H1 (cell line): Measurements from ENCODE around the gene EPHA1. TPM values are rescaled to one million over a fixed set of nuclear protein-coding genes. Genes with fewer than 3 reads are reported as not detected.

ENCODE experiments used
- CTCF ChIA-PET: fragments of 300-600 bp; sonication (Branson Sonifier 250); formaldehyde crosslinking; loops from one replicate; lab custom pipeline; 2021; ENCODE audit not compliant: partially characterized antibody; lab: Charles Lee
- POLR2A ChIA-PET: fragments of 300-600 bp; sonication (Branson Sonifier 250); formaldehyde crosslinking; loops from one replicate; lab custom pipeline; 2021; ENCODE audit warnings: inconsistent platforms; ENCODE audit not compliant: partially characterized antibody; lab: Charles Lee
- DNase-seq, 2 experiments: peaks; one replicate each; pipeline versions ENCODE4 v3.0.0 to v3.0.0-alpha.2; 2010 to 2022; ENCODE audit warnings: low spot score in 2 of 2, low read depth in 1 of 2, mixed read lengths in 1 of 2
- FAIRE-seq: peaks from 2 replicates; lab custom pipeline; 2011; peaks lifted over from hg19 to GRCh38; lab: Jason Lieb, UNC
- H2AFZ ChIP-seq: 2 replicates; pipeline ENCODE4 v1.8.1; 2012; ENCODE audit warnings: low read length, inconsistent platforms
- H2AK5ac ChIP-seq: 2 replicates; pipeline ENCODE4 v1.6.1; 2013; ENCODE audit warnings: low read depth, low read length
- H2BK120ac ChIP-seq: replicated peaks from 2 replicates; pipeline ENCODE3; 2013; ENCODE audit warnings: low read depth, low read length, inconsistent platforms
- H2BK12ac ChIP-seq: 2 replicates; pipeline ENCODE4 v1.6.1; 2013; ENCODE audit warnings: low read depth, low read length
- H2BK15ac ChIP-seq: 2 replicates; pipeline ENCODE4 v1.6.1; 2013; ENCODE audit warnings: low read length
- H2BK20ac ChIP-seq: 2 replicates; pipeline ENCODE4 v1.6.1; 2013; ENCODE audit warnings: low read length
- H2BK5ac ChIP-seq: 2 replicates; pipeline ENCODE4 v1.6.1; 2013; ENCODE audit warnings: low read depth, low read length
- H3K14ac ChIP-seq: 2 replicates; pipeline ENCODE4 v1.6.1; 2013; ENCODE audit warnings: inconsistent platforms; ENCODE audit not compliant: insufficient read length
- H3K18ac ChIP-seq: 2 replicates; pipeline ENCODE4 v1.6.1; 2013; ENCODE audit warnings: low read length; ENCODE audit errors: extremely low read depth
- H3K23ac ChIP-seq: 2 replicates; pipeline ENCODE4 v1.6.1; 2013; ENCODE audit warnings: inconsistent platforms; ENCODE audit not compliant: insufficient read length
- H3K23me2 ChIP-seq: 2 replicates; pipeline ENCODE4 v1.6.1; 2013; ENCODE audit warnings: low read depth, low read length
- H3K27ac ChIP-seq: 2 replicates; pipeline ENCODE4 v1.6.1; 2011; ENCODE audit warnings: low read depth, low read length, inconsistent platforms
- H3K27me3 ChIP-seq, 4 experiments: replicated peaks in 1 of 4; 1 replicate in 1 of 4; 2 replicates in 3 of 4; pipeline versions ENCODE4 v1.6.1 to v1.8.1; 2011 to 2013; ENCODE audit warnings: low read length in 3 of 4, mild to moderate bottlenecking in 3 of 4, inconsistent platforms in 2 of 4, mixed read lengths in 2 of 4, moderate library complexity in 1 of 4; ENCODE audit not compliant: control insufficient read depth in 3 of 4, insufficient read depth in 3 of 4; ENCODE audit errors: extremely low read depth in 1 of 4
- H3K36me3 ChIP-seq, 4 experiments: 2 replicates each; pipeline versions ENCODE4 v1.6.1 to v1.8.1; 2011 to 2013; ENCODE audit warnings: mild to moderate bottlenecking in 4 of 4, low read length in 3 of 4, moderate library complexity in 2 of 4, control low read depth in 1 of 4, inconsistent platforms in 1 of 4; ENCODE audit not compliant: insufficient read depth in 4 of 4, control insufficient read depth in 2 of 4
- H3K4ac ChIP-seq: replicated peaks from 2 replicates; pipeline ENCODE3; 2013; ENCODE audit warnings: low read length, low read depth, mixed read lengths, inconsistent platforms; ENCODE audit not compliant: insufficient read length
- H3K4me1 ChIP-seq, 4 experiments: replicated peaks in 1 of 4; 1 replicate in 1 of 4; 2 replicates in 3 of 4; pipeline versions ENCODE4 v1.6.1 to v1.8.1; 2011 to 2013; ENCODE audit warnings: low read length in 3 of 4, inconsistent platforms in 2 of 4, mixed read lengths in 1 of 4; ENCODE audit not compliant: insufficient read depth in 4 of 4, control insufficient read depth in 3 of 4
- H3K4me2 ChIP-seq, 2 experiments: 2 replicates each; pipeline versions ENCODE4 v1.6.1 to v1.8.1; 2011 to 2013; ENCODE audit warnings: low read depth in 2 of 2, low read length in 2 of 2, control low read depth in 1 of 2, inconsistent platforms in 1 of 2, mild to moderate bottlenecking in 1 of 2; ENCODE audit not compliant: insufficient read depth in 1 of 2
- H3K4me3 ChIP-seq, 4 experiments: fragments of 200-600, 300-600 bp in 1 of 4; sonication (generic), shearing (Covaris generic), sonication (Bioruptor Twin) in 1 of 4; 2 replicates each; pipeline versions ENCODE4 v1.5.1 to v1.8.1; 2011 to 2016; ENCODE audit warnings: low read length in 4 of 4, low read depth in 3 of 4, control low read depth in 2 of 4, inconsistent platforms in 2 of 4, mild to moderate bottlenecking in 2 of 4, mixed read lengths in 1 of 4, moderate library complexity in 1 of 4; ENCODE audit not compliant: insufficient read depth in 2 of 4; ENCODE audit errors: extremely low read depth in 1 of 4
- H3K56ac ChIP-seq: replicated peaks from 2 replicates; pipeline ENCODE3; 2013; ENCODE audit warnings: low read depth, mild to moderate bottlenecking, mixed read lengths, low read length, inconsistent platforms; ENCODE audit not compliant: insufficient read length
- H3K79me1 ChIP-seq: 2 replicates; pipeline ENCODE4 v1.6.1; 2013; ENCODE audit warnings: low read depth, low read length, control low read depth
- H3K79me2 ChIP-seq, 2 experiments: 2 replicates each; pipeline versions ENCODE4 v1.6.1 to v1.8.1; 2012 to 2013; ENCODE audit warnings: low read length in 2 of 2, mild to moderate bottlenecking in 2 of 2, inconsistent platforms in 1 of 2; ENCODE audit not compliant: insufficient read depth in 2 of 2, control insufficient read depth in 1 of 2
- H3K9ac ChIP-seq, 4 experiments: replicated peaks in 1 of 4; 1 replicate in 1 of 4; 2 replicates in 3 of 4; pipeline versions ENCODE4 v1.6.1 to v1.8.1; 2011 to 2013; ENCODE audit warnings: low read depth in 3 of 4, low read length in 3 of 4, control low read depth in 2 of 4, mild to moderate bottlenecking in 2 of 4, moderate library complexity in 2 of 4, inconsistent platforms in 1 of 4; ENCODE audit errors: extremely low read depth in 1 of 4
- H3K9me3 ChIP-seq, 2 experiments: 2 replicates each; pipeline versions ENCODE4 v1.6.1 to v1.8.1; 2012 to 2013; ENCODE audit warnings: mild to moderate bottlenecking in 2 of 2, moderate library complexity in 2 of 2, control low read depth in 1 of 2, inconsistent platforms in 1 of 2, low read depth in 1 of 2, low read length in 1 of 2, mixed read lengths in 1 of 2; ENCODE audit not compliant: insufficient read depth in 2 of 2
- H4K20me1 ChIP-seq, 2 experiments: replicated peaks in 1 of 2; 2 replicates each; pipeline versions ENCODE3 to v1.8.1; 2011 to 2013; ENCODE audit warnings: inconsistent platforms in 2 of 2, low read length in 2 of 2, mild to moderate bottlenecking in 1 of 2; ENCODE audit not compliant: insufficient read depth in 2 of 2, control insufficient read depth in 1 of 2
- H4K5ac ChIP-seq: 2 replicates; pipeline ENCODE4 v1.6.1; 2013; ENCODE audit warnings: low read length, low read depth, mixed read lengths, inconsistent platforms; ENCODE audit not compliant: insufficient read length
- H4K8ac ChIP-seq: 2 replicates; pipeline ENCODE4 v1.8.0; 2013; ENCODE audit warnings: mild to moderate bottlenecking, moderate library complexity, low read length, inconsistent platforms; ENCODE audit not compliant: insufficient read depth; ENCODE audit errors: extremely low read depth
- H4K91ac ChIP-seq: replicated peaks from 2 replicates; pipeline ENCODE3; 2013; ENCODE audit warnings: low read length, mixed read lengths, inconsistent platforms; ENCODE audit not compliant: insufficient read length
- ASH2L ChIP-seq: fragments of 200-600, 300-600 bp; sonication (generic); IDR thresholded peaks from one replicate; pipeline ENCODE4 v1.7.1; 2017; ENCODE audit warnings: low read length
- BCL11A ChIP-seq, 2 experiments: IDR thresholded peaks; one replicate each; pipeline ENCODE4 v1.6.1; 2011; ENCODE audit warnings: low read depth in 2 of 2, low read length in 2 of 2, mild to moderate bottlenecking in 2 of 2
- CBX5 ChIP-seq: fragments of 300-800, 300-1000 bp; sonication (generic); IDR thresholded peaks from 2 replicates; pipeline ENCODE4 v1.7.1; 2016; ENCODE audit warnings: antibody characterized with exemption, low read length, low read depth
- JUN ChIP-seq: IDR thresholded peaks from 2 replicates; pipeline ENCODE4 v1.6.1; 2011; ENCODE audit warnings: low read depth, mild to moderate bottlenecking, improper control_type of control experiment, low read length
- PHF8 ChIP-seq: fragments of 200-600 bp; sonication (generic); conservative IDR thresholded peaks from 2 replicates; pipeline ENCODE4 v1.7.1; 2012; ENCODE audit warnings: low read depth, mild to moderate bottlenecking, inconsistent platforms, low read length, moderate library complexity
- SAP30 ChIP-seq: fragments of 300-600 bp; sonication (generic); IDR thresholded peaks from 2 replicates; pipeline ENCODE4 v1.7.1; 2012; ENCODE audit warnings: low read length, moderate library complexity, mild to moderate bottlenecking, inconsistent platforms; ENCODE audit not compliant: insufficient read depth, insufficient replicate concordance
- SIRT6 ChIP-seq: IDR thresholded peaks from one replicate; pipeline ENCODE4 v1.7.1; 2012; ENCODE audit warnings: low read length, inconsistent platforms
- SIX5 ChIP-seq: IDR thresholded peaks from 2 replicates; pipeline ENCODE4 v1.6.1; 2011; ENCODE audit warnings: mild to moderate bottlenecking, low read depth, low read length
- SP2 ChIP-seq: IDR thresholded peaks from 2 replicates; pipeline ENCODE4 v1.6.1; 2012; ENCODE audit warnings: mild to moderate bottlenecking, low read length, inconsistent platforms
- SUZ12 ChIP-seq: fragments of 200-600 bp; sonication (generic); IDR thresholded peaks from 2 replicates; pipeline ENCODE4 v1.6.1; 2012; ENCODE audit warnings: mild to moderate bottlenecking, inconsistent platforms, low read length, moderate library complexity, mixed read lengths
- YY1 ChIP-seq: IDR thresholded peaks from 2 replicates; pipeline ENCODE4 v1.6.1; 2011; ENCODE audit warnings: low read depth, mild to moderate bottlenecking, low read length
- WGBS, 2 experiments: shearing (Covaris generic) in 1 of 2; methylation state at CpG; one replicate each; pipeline versions ENCODE4 v1.1.6 to v1.1.7; 2013 to 2015; ENCODE audit warnings: low lambda C conversion rate in 2 of 2, mixed read lengths in 2 of 2, inconsistent platforms in 1 of 2, low coverage in 1 of 2, missing lambda C conversion rate in 1 of 2; ENCODE audit not compliant: insufficient replicate concordance in 2 of 2, insufficient coverage in 1 of 2, insufficient read length in 1 of 2; ENCODE audit errors: extremely low coverage in 1 of 2, missing lambda C conversion rate in 1 of 2; 5-methylcytosine and 5-hydroxymethylcytosine counted together
- polyA plus RNA-seq, 7 experiments: library from polyadenylated mRNA; depleted of rRNA in 3 of 7; stranded (reverse) in 5 of 7; unstranded in 2 of 7; fragments of >200 nt in 5 of 7; fragments of 200-250 nt in 2 of 7; gene quantifications; 1 replicate in 5 of 7; 2 replicates in 1 of 7; 4 replicates in 1 of 7; pipeline versions ENCODE4 v1.2.1 to v1.2.3, GENCODE V29; 2011 to 2013; ENCODE audit warnings: missing spikeins in 2 of 7, mixed read lengths in 2 of 7
- total RNA-seq: library from RNA; stranded (reverse); fragmentation: NEBNext Ultra II Directional; extraction: Animal tissue kit (Norgen Biotek cat#: 25700); gene quantifications from 2 replicates; pipeline ENCODE4 v1.2.1, GENCODE V29; 2021
- TF ChIP-seq, protein P1 (sequence below): IDR thresholded peaks from 2 replicates; pipeline ENCODE4 v1.6.1; 2011; ENCODE audit warnings: low read depth, mild to moderate bottlenecking, low read length; ENCODE audit not compliant: insufficient read depth

The EPHA1 gene
- total and polyA plus RNA-seq, 2 of the 8 experiments (the other 6 are each of a cell fraction or from before 2014, with no cell fraction given) = 86.5 to 133 TPM

DNA sequence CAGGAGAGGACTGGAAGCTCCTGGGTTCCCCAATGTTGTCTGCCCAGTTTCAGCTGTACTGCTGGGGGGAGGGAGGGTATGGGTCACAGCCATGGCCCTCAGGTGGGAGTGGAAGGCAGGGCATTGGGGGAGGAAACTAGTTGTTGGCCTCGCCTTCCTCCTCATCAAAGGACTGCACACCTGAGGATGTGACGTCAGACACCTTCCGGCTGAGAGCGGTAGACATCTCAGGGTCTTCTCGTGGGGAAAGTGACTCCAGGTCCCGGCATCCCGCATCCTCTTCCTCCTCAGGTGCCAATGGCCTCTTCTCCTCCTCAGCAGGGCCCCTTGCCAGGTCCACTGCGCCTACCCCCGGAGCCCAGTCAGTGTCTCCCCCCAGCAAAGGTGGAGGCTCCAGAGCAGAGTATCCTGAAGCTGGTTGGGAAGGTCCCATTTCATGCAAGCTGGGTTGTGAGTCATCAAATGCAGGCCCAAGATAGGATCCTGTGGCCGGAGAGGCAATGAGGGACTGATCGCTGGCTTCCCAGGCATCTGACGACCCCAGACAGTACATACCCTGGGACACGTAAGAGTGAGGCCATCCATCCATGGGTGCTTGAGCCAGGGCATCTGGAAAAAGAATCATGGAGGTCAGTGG is 52.1 kb downstream of the EPHA1 start:
- Histone ChIP-seq H3K9me3 (no peaks in the 10 kb centered on the region), H4K91ac (no peak overlapping the region), H3K79me2 (no peaks in the 10 kb centered on the region), H2AFZ (no peak overlapping the region), H2BK120ac (no peak overlapping the region), H4K20me1 (no peaks in the 10 kb centered on the region), H3K4me1 (peaks cover 2 to 10% (median 6%) of the 10 kb centered on the region in 4 experiments; a peak in 6 of 7 replicates), H3K4ac (no peak overlapping the region), H3K4me3 (no peak overlapping the region; a peak in 1 of 8 replicates), H3K4me2 (no peak overlapping the region), H3K56ac (no peak overlapping the region), H4K5ac (no peak overlapping the region), H3K23ac (no peak overlapping the region), H2BK20ac (no peak overlapping the region), H3K23me2 (peaks cover 10% of the 10 kb centered on the region; the same call in 1 of the 2 replicates), H2BK15ac (no peak overlapping the region), H2BK12ac (no peak overlapping the region), H2BK5ac (no peak overlapping the region; the same call in 1 of the 2 replicates), H3K14ac (no peak overlapping the region), H3K18ac (no peak overlapping the region), H3K79me1 (no peaks in the 10 kb centered on the region), H2AK5ac (no peak overlapping the region), H4K8ac (no peak overlapping the region), H3K36me3 (peaks cover 2 to 35% (median 16%) of the 10 kb centered on the region in 4 experiments; a peak in 6 of 8 replicates), H3K27ac (no peak overlapping the region), H3K9ac (no peak overlapping the region), H3K27me3 (no peaks in the 10 kb centered on the region)
- POLR2A ChIA-PET = interaction anchor here (0.9 to 5.5 kb wide), 11 partner anchors 10 to 68 kb away, joined by 3 to 39 read pairs (median 3); partner anchors contain the start of gene CASP2
- TF ChIP-seq CBX5 (no peak), ASH2L (no peak), SAP30 (no peak), BCL11A (IDR thresholded peaks at IDR 0.05; ENCODE audit: low read depth in 2 of 2, low read length in 2 of 2) (no peak), SUZ12 (no peak), YY1 (no peak), SIX5 (no peak), SP2 (no peak), SIRT6 (no peak), JUN (no peak), PHF8 (no peak)
- TF ChIP-seq, protein P1, sequence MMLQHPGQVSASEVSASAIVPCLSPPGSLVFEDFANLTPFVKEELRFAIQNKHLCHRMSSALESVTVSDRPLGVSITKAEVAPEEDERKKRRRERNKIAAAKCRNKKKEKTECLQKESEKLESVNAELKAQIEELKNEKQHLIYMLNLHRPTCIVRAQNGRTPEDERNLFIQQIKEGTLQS = no peak
- DNase-seq = no peak
- CTCF ChIA-PET = interaction anchor here (0.7 to 7.1 kb wide), 22 partner anchors 8 to 380 kb away, joined by 3 to 43 read pairs (median 4); no protein-coding TSS in a partner anchor
- FAIRE-seq = no peak
- 87% methylated on average over 13 of the region's 13 CpGs; no CpG with 5 or more reads in 1 of the 2 experiments for WGBS, 2 experiments
